SK-N-SH (cell line): ENCODE results near the gene MAST4. TPM values are rescaled to one million over a fixed set of nuclear protein-coding genes. Genes with fewer than 3 reads are reported as not detected.

Experiments
- CTCF ChIA-PET: fragments of 300-600, 350-600 bp; formaldehyde crosslinking; extraction: SDS; loops from one replicate; lab custom pipeline; 2021; lab: Yijun Ruan, JAX
- POLR2A ChIA-PET: fragments of 350-600 bp; sonication (Branson Sonifier 250); formaldehyde crosslinking; extraction: SDS; loops from one replicate; lab custom pipeline; 2020; ENCODE audit warnings: antibody characterized with exemption, inconsistent platforms; lab: Yijun Ruan, JAX
- DNase-seq: peaks from one replicate; pipeline ENCODE4 v3.0.0; 2012
- H2AFZ ChIP-seq: fragments of 200-600 bp; sonication (generic); 2 replicates; pipeline ENCODE4 v1.8.1; 2016; ENCODE audit warnings: antibody characterized with exemption, mild to moderate bottlenecking, low read depth
- H3F3A ChIP-seq: fragments of 200-600 bp; sonication (generic); replicated peaks from 2 replicates; pipeline ENCODE3; 2016; ENCODE audit warnings: antibody characterized with exemption, mild to moderate bottlenecking; ENCODE audit not compliant: insufficient read depth
- H3K27ac ChIP-seq, 2 experiments: fragments of 200-500 bp in 1 of 2; fragments of 200-600 bp in 1 of 2; sonication (Bioruptor generic) in 1 of 2; sonication (generic), shearing (Covaris generic) in 1 of 2; 2 replicates each; pipeline versions ENCODE4 v1.5.1 to v1.6.1; 2014 to 2016; ENCODE audit warnings: low read depth in 2 of 2, inconsistent platforms in 1 of 2, low read length in 1 of 2, mild to moderate bottlenecking in 1 of 2, mixed read lengths in 1 of 2
- H3K27me3 ChIP-seq: fragments of 200-600 bp; sonication (generic), shearing (Covaris generic); 2 replicates; pipeline ENCODE4 v1.6.1; 2016; ENCODE audit warnings: mixed run types; ENCODE audit not compliant: insufficient read depth
- H3K36me3 ChIP-seq, 2 experiments: fragments of 200-500 bp in 1 of 2; fragments of 200-600 bp in 1 of 2; sonication (Bioruptor generic) in 1 of 2; sonication (generic) in 1 of 2; replicated peaks in 1 of 2; 2 replicates each; pipeline versions ENCODE3 to v1.5.1; 2014 to 2016; ENCODE audit warnings: low read length in 1 of 2, mild to moderate bottlenecking in 1 of 2; ENCODE audit not compliant: insufficient read depth in 2 of 2, control insufficient read depth in 1 of 2
- H3K4me1 ChIP-seq, 2 experiments: fragments of 200-500 bp in 1 of 2; fragments of 200-600 bp in 1 of 2; sonication (Bioruptor generic) in 1 of 2; sonication (generic), shearing (Covaris generic) in 1 of 2; 2 replicates each; pipeline versions ENCODE4 v1.5.1 to v1.6.1; 2014 to 2016; ENCODE audit warnings: low read depth in 1 of 2, low read length in 1 of 2, mixed run types in 1 of 2; ENCODE audit not compliant: insufficient read depth in 2 of 2, control insufficient read depth in 1 of 2
- H3K4me2 ChIP-seq: fragments of 200-600 bp; sonication (generic), shearing (Covaris generic); 2 replicates; pipeline ENCODE4 v1.6.1; 2017; ENCODE audit warnings: mixed run types
- H3K4me3 ChIP-seq, 2 experiments: fragments of 200-500 bp in 1 of 2; fragments of 200-600 bp in 1 of 2; sonication (Bioruptor generic) in 1 of 2; sonication (generic), shearing (Covaris generic) in 1 of 2; 2 replicates each; pipeline versions ENCODE4 v1.5.1 to v1.8.1; 2014 to 2016; ENCODE audit warnings: low read depth in 2 of 2, inconsistent platforms in 1 of 2, low read length in 1 of 2, mild to moderate bottlenecking in 1 of 2, mixed read lengths in 1 of 2, moderate library complexity in 1 of 2
- H3K79me2 ChIP-seq: fragments of 200-600 bp; sonication (generic); 2 replicates; pipeline ENCODE4 v1.8.1; 2017; ENCODE audit warnings: mild to moderate bottlenecking; ENCODE audit not compliant: insufficient read depth
- H3K9ac ChIP-seq: fragments of 200-600 bp; sonication (generic); 2 replicates; pipeline ENCODE4 v1.6.1; 2017; ENCODE audit warnings: mixed run types
- H3K9me2 ChIP-seq: fragments of 200-600 bp; sonication (generic); 2 replicates; pipeline ENCODE4 v1.6.1; 2017; ENCODE audit warnings: mixed run types
- H3K9me3 ChIP-seq: fragments of 200-600 bp; sonication (generic); 2 replicates; pipeline ENCODE4 v1.6.1; 2017; ENCODE audit warnings: mixed run types, mild to moderate bottlenecking, moderate library complexity
- H4K20me1 ChIP-seq: fragments of 200-600 bp; sonication (generic); 2 replicates; pipeline ENCODE4 v1.6.1; 2017; ENCODE audit warnings: mild to moderate bottlenecking, mixed run types; ENCODE audit not compliant: insufficient read depth
- CHD2 ChIP-seq: fragments of 150-350 bp; IDR thresholded peaks from 2 replicates; pipeline ENCODE4 v1.6.1; 2018; ENCODE audit warnings: low read length; ENCODE audit not compliant: partially characterized antibody
- CTCF ChIP-seq: fragments of 200-600 bp; sonication (generic); IDR thresholded peaks from 2 replicates; pipeline ENCODE4 v1.6.1; 2017; ENCODE audit warnings: antibody characterized with exemption, mild to moderate bottlenecking, moderate library complexity
- EP300 ChIP-seq, 2 experiments: IDR thresholded peaks; 2 replicates each; pipeline versions ENCODE4 v1.4.0 to v1.6.1; 2012; ENCODE audit warnings: borderline replicate concordance in 1 of 2, low read depth in 1 of 2, low read length in 1 of 2
- FOXJ3 ChIP-seq: sonication (generic); formaldehyde crosslinking; IDR thresholded peaks from 2 replicates; pipeline ENCODE4 v1.5.1; 2020; ENCODE audit warnings: mild to moderate bottlenecking, missing genetic modification reagents
- IRF3 ChIP-seq: fragments of 150-350 bp; IDR thresholded peaks from 2 replicates; pipeline ENCODE4 v1.6.1; 2016; ENCODE audit warnings: mild to moderate bottlenecking, low read depth, low read length
- JUND ChIP-seq: IDR thresholded peaks from 2 replicates; pipeline ENCODE4 v1.4.0; 2012
- MEF2A ChIP-seq: IDR thresholded peaks from 2 replicates; pipeline ENCODE4 v1.4.0; 2012; ENCODE audit warnings: low read depth, borderline replicate concordance
- MXI1 ChIP-seq: IDR thresholded peaks from 2 replicates; pipeline ENCODE4 v1.6.1; 2012; ENCODE audit warnings: mild to moderate bottlenecking, low read depth, low read length, improper control_type of control experiment
- NFIC ChIP-seq: IDR thresholded peaks from 2 replicates; pipeline ENCODE4 v1.4.0; 2012; ENCODE audit warnings: borderline replicate concordance
- NRF1 ChIP-seq: IDR thresholded peaks from 2 replicates; pipeline ENCODE4 v1.6.1; 2012; ENCODE audit warnings: low read depth, mild to moderate bottlenecking, low read length
- PBX3 ChIP-seq: IDR thresholded peaks from 2 replicates; pipeline ENCODE4; 2012
- REST ChIP-seq: IDR thresholded peaks from 2 replicates; pipeline ENCODE4 v1.6.1; 2012; ENCODE audit warnings: mild to moderate bottlenecking, low read depth, low read length, moderate library complexity
- SIN3A ChIP-seq: IDR thresholded peaks from 2 replicates; pipeline ENCODE4 v1.6.1; 2012; ENCODE audit warnings: low read depth, mild to moderate bottlenecking, low read length, moderate library complexity, borderline replicate concordance
- SMC3 ChIP-seq: IDR thresholded peaks from 2 replicates; pipeline ENCODE4 v1.6.1; 2012; ENCODE audit warnings: low read depth, low read length, improper control_type of control experiment
- TCF12 ChIP-seq: IDR thresholded peaks from 2 replicates; pipeline ENCODE4 v1.4.0; 2012
- TEAD4 ChIP-seq: IDR thresholded peaks from 2 replicates; pipeline ENCODE4 v1.4.0; 2012; ENCODE audit warnings: mild to moderate bottlenecking, borderline replicate concordance; ENCODE audit not compliant: insufficient read depth
- USF1 ChIP-seq: IDR thresholded peaks from 2 replicates; pipeline ENCODE4 v1.4.0; 2012; ENCODE audit warnings: low read depth, borderline replicate concordance
- USF2 ChIP-seq: fragments of 150-350 bp; IDR thresholded peaks from 2 replicates; pipeline ENCODE4 v1.6.1; 2017; ENCODE audit warnings: antibody characterized with exemption, low read length, low read depth, borderline replicate concordance
- WGBS: methylation state at CpG from one replicate; pipeline ENCODE4 v1.1.6; 2017; ENCODE audit warnings: low lambda C conversion rate; 5-methylcytosine and 5-hydroxymethylcytosine counted together
- polyA plus RNA-seq, 3 experiments: library from polyadenylated mRNA; depleted of rRNA; stranded (reverse); fragments of >200 nt; gene quantifications; 2 replicates each; pipeline ENCODE4 v1.2.3, GENCODE V29; 2012

MAST4 gene
- polyA plus RNA-seq, 1 of the 3 experiments (the other 2 are of a cell fraction), result 2.2 TPM

- H3K4me3 ChIP-seq, result no peak overlapping the region
- DNase-seq, result no peak
- H3K4me1 ChIP-seq, result no peaks in the 10 kb centered on the region
- no peaks in the 10 kb centered on the region for H3K9me3 ChIP-seq
- no peaks in the 10 kb centered on the region for H4K20me1 ChIP-seq
- no peak for TF ChIP-seq CTCF
- TF ChIP-seq SMC3, result no peak
- TF ChIP-seq FOXJ3, result no peak
- no peak for TF ChIP-seq SIN3A
- no peak for TF ChIP-seq NFIC
- no peak for TF ChIP-seq EP300 (IDR thresholded peaks at IDR 0.05; ENCODE audit: borderline replicate concordance in 1 of 2, low read depth in 1 of 2, low read length in 1 of 2)
- no peak for TF ChIP-seq TCF12
- no peak for TF ChIP-seq TEAD4
- TF ChIP-seq NRF1, result no peak
- no peak for TF ChIP-seq JUND
- no peak for TF ChIP-seq IRF3
- TF ChIP-seq MXI1, result no peak
- TF ChIP-seq MEF2A, result no peak
- TF ChIP-seq REST, result no peak
- TF ChIP-seq PBX3, result no peak
- TF ChIP-seq USF2, result no peak
- TF ChIP-seq CHD2, result no peak
- TF ChIP-seq USF1, result no peak
- H3K27ac ChIP-seq, result no peak overlapping the region
- no peaks in the 10 kb centered on the region for H3K9me2 ChIP-seq
- H3K79me2 ChIP-seq, result no peaks in the 10 kb centered on the region
- no peaks in the 10 kb centered on the region for H3K36me3 ChIP-seq
- no peak overlapping the region for H3K4me2 ChIP-seq
- CTCF ChIA-PET, result interaction anchor here (1.0 to 3.4 kb wide), 3 partner anchors 9 to 434 kb away, joined by 5 to 17 read pairs (median 7); no protein-coding TSS in a partner anchor
- H2AFZ ChIP-seq, result no peak overlapping the region
- H3F3A ChIP-seq, result no peaks in the 10 kb centered on the region
- POLR2A ChIA-PET, result no interaction called here
- 23% methylated on average over 3 of the region's 3 CpGs for WGBS
- H3K9ac ChIP-seq, result no peak overlapping the region
- H3K27me3 ChIP-seq, result no peaks in the 10 kb centered on the region
Observed at GRCh38 chr5:66739951-66740350, 143.8 kb downstream of the MAST4 start.
